MCF 10A (cell line): ENCODE data around the gene TGM4. TPM values are rescaled to one million over a fixed set of nuclear protein-coding genes. Genes with fewer than 3 reads are reported as not detected.

Experiments used
- BruUV-seq: library from RNA; stranded (reverse); fragments of 400-500 nt; replicated peaks from 2 replicates; lab custom pipeline; 2021; lab: Mats Ljungman, UMichigan
- CTCF ChIA-PET: fragments of 300-600 bp; sonication (Branson Sonifier 250); formaldehyde crosslinking; extraction: SDS; loops from one replicate; lab custom pipeline; 2021; ENCODE audit warnings: antibody characterized with exemption, inconsistent platforms; lab: Yijun Ruan, JAX
- POLR2A ChIA-PET: fragments of 300-600, 350-650 bp; sonication (Branson Sonifier 250); formaldehyde crosslinking; extraction: SDS; loops from one replicate; lab custom pipeline; 2020; ENCODE audit warnings: antibody characterized with exemption, inconsistent platforms; lab: Yijun Ruan, JAX
- DNase-seq: peaks from one replicate; pipeline ENCODE4 v3.0.0-alpha.2; 2018; ENCODE audit not compliant: unreplicated experiment
- H3K27ac Mint-ChIP-seq: one replicate; pipeline ENCODE4 v1.8.0; 2022; ENCODE audit warnings: mild to moderate bottlenecking, low read depth, mixed read lengths; ENCODE audit not compliant: unreplicated experiment
- H3K27me3 Mint-ChIP-seq: one replicate; pipeline ENCODE4 v1.8.0; 2022; ENCODE audit warnings: mixed read lengths; ENCODE audit not compliant: insufficient read depth, unreplicated experiment
- H3K36me3 Mint-ChIP-seq: one replicate; pipeline ENCODE4 v1.8.0; 2022; ENCODE audit warnings: mild to moderate bottlenecking, moderate library complexity, mixed read lengths; ENCODE audit not compliant: insufficient read depth, unreplicated experiment
- H3K4me1 Mint-ChIP-seq: one replicate; pipeline ENCODE4 v1.8.0; 2022; ENCODE audit warnings: mixed read lengths; ENCODE audit not compliant: insufficient read depth, unreplicated experiment
- H3K4me3 Mint-ChIP-seq: one replicate; pipeline ENCODE4 v1.8.0; 2022; ENCODE audit warnings: mild to moderate bottlenecking, moderate library complexity, mixed read lengths; ENCODE audit not compliant: unreplicated experiment
- H3K9me3 Mint-ChIP-seq: one replicate; pipeline ENCODE4 v1.8.0; 2022; ENCODE audit warnings: mixed read lengths; ENCODE audit not compliant: unreplicated experiment
- CTCF ChIP-seq: fragments of 200-600 bp; IDR thresholded peaks from one replicate; pipeline ENCODE4 v1.8.0; 2022; ENCODE audit warnings: antibody characterized with exemption, mild to moderate bottlenecking; ENCODE audit not compliant: unreplicated experiment
- intact Hi-C: fragments of 100-400 bp; cut with micrococcal nuclease; formaldehyde crosslinking; loops from 2 replicates; pipeline ENCODE4 v1.14.1; 2022
- total RNA-seq: library from RNA; stranded (reverse); gene quantifications from 2 replicates; pipeline ENCODE4 v1.2.3, GENCODE V29; 2022

TGM4 gene
- total RNA-seq, 1 experiment from 2014 or later, result 2.5 TPM

GRCh38 chr3:44955917-44956316 is 81.5 kb downstream of the TGM4 start:
- H3K27ac Mint-ChIP-seq, result no peak overlapping the region
- H3K4me1 Mint-ChIP-seq, result no peaks in the 10 kb centered on the region
- no peaks in the 10 kb centered on the region for H3K9me3 Mint-ChIP-seq
- ChIA-PET POLR2A (interaction anchor here (0.6 kb wide), 1 partner anchor 56 kb away, joined by 3 read pairs; no protein-coding TSS in a partner anchor), CTCF (interaction anchor here (1.0 kb wide), 1 partner anchor 13 kb away, joined by 3 read pairs; no protein-coding TSS in a partner anchor)
- no TSS peak for BruUV-seq
- H3K27me3 Mint-ChIP-seq, result no peaks in the 10 kb centered on the region
- intact Hi-C loops, result no loop called here
- H3K36me3 Mint-ChIP-seq, result peaks cover 19% of the 10 kb centered on the region
- no peak for DNase-seq
- no peak overlapping the region for H3K4me3 Mint-ChIP-seq
- no peak for TF ChIP-seq CTCF

GRCh38 chr3:44957986-44958385 is 83.6 kb downstream of the TGM4 start:
- ChIA-PET POLR2A (interaction anchor here (2.0 kb wide), 1 partner anchor 18 kb away, joined by 7 read pairs; the partner anchor contains the start of genes EXOSC7 and ZDHHC3), CTCF (no interaction called here)
- H3K9me3 Mint-ChIP-seq, result no peaks in the 10 kb centered on the region
- no peak overlapping the region for H3K27ac Mint-ChIP-seq
- no peak overlapping the region for H3K4me3 Mint-ChIP-seq
- no peak for TF ChIP-seq CTCF
- BruUV-seq, result no TSS peak
- no peaks in the 10 kb centered on the region for H3K27me3 Mint-ChIP-seq
- intact Hi-C loops, result no loop called here
- no peak for DNase-seq
- peaks cover 19% of the 10 kb centered on the region for H3K36me3 Mint-ChIP-seq
- H3K4me1 Mint-ChIP-seq, result peaks cover 10% of the 10 kb centered on the region

GRCh38 chr3:44958386-44958785 is 84.0 kb downstream of the TGM4 start:
- Mint-ChIP-seq H3K4me3 (no peak overlapping the region), H3K27me3 (no peaks in the 10 kb centered on the region), H3K9me3 (no peaks in the 10 kb centered on the region), H3K27ac (no peak overlapping the region), H3K36me3 (peaks cover 19% of the 10 kb centered on the region), H3K4me1 (peaks cover 14% of the 10 kb centered on the region)
- no peak for DNase-seq
- intact Hi-C loops, result no loop called here
- ChIA-PET POLR2A (interaction anchor here (2.0 kb wide), 1 partner anchor 18 kb away, joined by 7 read pairs; the partner anchor contains the start of genes EXOSC7 and ZDHHC3), CTCF (no interaction called here)
- no peak for TF ChIP-seq CTCF
- no TSS peak for BruUV-seq

- CTCF ChIA-PET, result interaction anchor here (0.5 kb wide), 1 partner anchor 431 kb away, joined by 3 read pairs; no protein-coding TSS in a partner anchor
- no peak overlapping the region for H3K4me3 Mint-ChIP-seq
- BruUV-seq, result no TSS peak
- H3K36me3 Mint-ChIP-seq, result peaks cover 19% of the 10 kb centered on the region
- intact Hi-C loops, result no loop called here
- no peak for DNase-seq
- H3K27ac Mint-ChIP-seq, result no peak overlapping the region
- H3K9me3 Mint-ChIP-seq, result no peaks in the 10 kb centered on the region
- POLR2A ChIA-PET, result interaction anchor here (0.7 to 1.3 kb wide), 2 partner anchors 16 to 18 kb away, joined by 3 to 6 read pairs; no protein-coding TSS in a partner anchor
- no peak for TF ChIP-seq CTCF
- peaks cover 29% of the 10 kb centered on the region for H3K4me1 Mint-ChIP-seq
- no peaks in the 10 kb centered on the region for H3K27me3 Mint-ChIP-seq
Measured at GRCh38 chr3:44960387-44961026, 86.1 kb downstream of the TGM4 start.
